ENCODE measurements around the gene LRMDA.

DNA sequence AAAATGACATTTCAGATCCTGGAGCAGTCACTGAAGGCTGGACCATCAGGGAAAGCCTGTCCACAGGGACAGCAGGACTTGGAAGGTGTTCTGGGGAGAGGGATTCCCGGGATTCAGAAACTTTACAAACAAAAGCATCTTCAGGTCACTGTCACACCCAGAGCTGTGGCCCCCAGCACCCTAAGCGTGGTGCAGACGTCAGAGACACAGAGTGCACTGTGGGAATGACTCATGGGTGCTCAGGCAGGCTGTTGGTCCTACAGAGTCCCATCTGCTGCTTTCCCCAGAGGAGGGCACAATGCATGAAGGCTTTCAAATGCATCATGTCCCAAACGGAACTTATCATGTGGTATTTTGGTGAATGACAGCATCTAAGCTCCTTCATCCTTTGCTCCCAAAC is 13.1 kb upstream of the LRMDA start:
- TF ChIP-seq, protein P1, sequence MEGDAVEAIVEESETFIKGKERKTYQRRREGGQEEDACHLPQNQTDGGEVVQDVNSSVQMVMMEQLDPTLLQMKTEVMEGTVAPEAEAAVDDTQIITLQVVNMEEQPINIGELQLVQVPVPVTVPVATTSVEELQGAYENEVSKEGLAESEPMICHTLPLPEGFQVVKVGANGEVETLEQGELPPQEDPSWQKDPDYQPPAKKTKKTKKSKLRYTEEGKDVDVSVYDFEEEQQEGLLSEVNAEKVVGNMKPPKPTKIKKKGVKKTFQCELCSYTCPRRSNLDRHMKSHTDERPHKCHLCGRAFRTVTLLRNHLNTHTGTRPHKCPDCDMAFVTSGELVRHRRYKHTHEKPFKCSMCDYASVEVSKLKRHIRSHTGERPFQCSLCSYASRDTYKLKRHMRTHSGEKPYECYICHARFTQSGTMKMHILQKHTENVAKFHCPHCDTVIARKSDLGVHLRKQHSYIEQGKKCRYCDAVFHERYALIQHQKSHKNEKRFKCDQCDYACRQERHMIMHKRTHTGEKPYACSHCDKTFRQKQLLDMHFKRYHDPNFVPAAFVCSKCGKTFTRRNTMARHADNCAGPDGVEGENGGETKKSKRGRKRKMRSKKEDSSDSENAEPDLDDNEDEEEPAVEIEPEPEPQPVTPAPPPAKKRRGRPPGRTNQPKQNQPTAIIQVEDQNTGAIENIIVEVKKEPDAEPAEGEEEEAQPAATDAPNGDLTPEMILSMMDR (IDR thresholded peaks at IDR 0.05): no peak
- TF ChIP-seq POLR2A (IDR thresholded peaks at IDR 0.05): no peak
